SK-MEL-5 (cell line): ENCODE measurements around the gene RAB9A. TPM values are rescaled to one million over a fixed set of nuclear protein-coding genes. Genes with fewer than 3 reads are reported as not detected.
"Not testable (repeated sequence)": the region's sequence is repeated elsewhere in the genome, so short reads cannot be mapped to it uniquely, and the experiment has no call there.

Source experiments
- DNase-seq: peaks from one replicate; pipeline ENCODE4 v3.0.0-alpha.2; 2016; ENCODE audit warnings: low read depth, low spot score
- in situ Hi-C: cut with HindIII; loops from 2 replicates; pipeline ENCODE4 v1.10.0; 2016; ENCODE audit warnings: low sequenced_read_pairs, high pct_unique_total_duplicates, low pct_unique_long_range_greater_than_20kb
- polyA plus RNA-seq, 2 experiments: library from polyadenylated mRNA; depleted of rRNA; stranded (reverse); fragments of >200 nt; gene quantifications; 2 replicates each; pipeline ENCODE4 v1.2.3, GENCODE V29; 2015
- total RNA-seq: library from RNA; depleted of rRNA; stranded (reverse); fragments of >200 nt; shearing (Covaris generic); gene quantifications from 2 replicates; pipeline ENCODE4 v1.2.3, GENCODE V29; 2014; rRNA removed

The RAB9A gene, protein sequence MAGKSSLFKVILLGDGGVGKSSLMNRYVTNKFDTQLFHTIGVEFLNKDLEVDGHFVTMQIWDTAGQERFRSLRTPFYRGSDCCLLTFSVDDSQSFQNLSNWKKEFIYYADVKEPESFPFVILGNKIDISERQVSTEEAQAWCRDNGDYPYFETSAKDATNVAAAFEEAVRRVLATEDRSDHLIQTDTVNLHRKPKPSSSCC
- 69.0 and 73.4 TPM in 2 replicates for total RNA-seq
- polyA plus RNA-seq (2015; cell fraction: cytosol; rRNA removed), result 38.3 and 42.2 TPM in 2 replicates
- 14.6 and 18.3 TPM in 2 replicates for polyA plus RNA-seq (2015; cell fraction: nucleus; rRNA removed)

DNA sequence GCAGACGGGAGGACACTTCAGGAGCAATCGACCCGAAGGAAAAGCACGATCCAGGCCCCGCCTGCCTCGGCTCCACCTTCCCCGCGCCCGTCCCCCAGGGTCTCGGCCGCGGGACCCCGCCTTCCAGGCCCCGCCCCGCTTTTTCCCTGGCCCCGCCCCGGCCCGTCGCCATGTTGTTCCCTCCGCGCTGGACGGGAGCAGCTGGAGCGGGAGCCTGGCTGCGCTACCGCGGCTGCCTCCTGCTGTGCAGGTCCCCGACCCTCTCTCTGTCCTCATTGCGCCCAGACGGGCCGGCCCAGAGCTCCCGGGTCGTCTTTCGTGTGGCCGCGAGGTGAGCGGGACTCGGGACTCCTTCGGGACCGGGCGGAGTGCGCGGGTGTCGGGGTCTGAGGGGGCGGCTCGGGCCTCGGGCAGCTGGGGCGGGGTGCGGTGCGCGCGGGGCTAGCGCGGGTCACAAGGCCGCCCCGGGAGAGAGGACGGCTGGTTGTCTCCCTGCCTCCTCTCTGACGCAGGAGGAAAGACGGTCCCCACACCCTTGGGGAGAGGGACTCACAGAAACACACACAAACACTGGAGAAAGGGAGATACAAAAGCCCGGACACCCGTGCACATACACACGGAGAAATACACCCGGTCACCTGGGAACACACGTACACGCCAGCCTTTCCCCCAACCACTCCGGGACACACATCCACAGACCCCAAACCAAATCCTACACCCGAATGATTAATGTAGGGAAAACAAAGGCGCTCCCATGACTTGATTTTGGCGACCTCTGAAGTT, at the start of gene RAB9A:
RAB9A (plus strand) TSS at position 171 of the 783 bp plus-strand sequence. CDS start 19,619 bp downstream, outside the sequence.
- in situ Hi-C loops, result no loop called here
- DNase-seq, result peak; percentile 74

DNA sequence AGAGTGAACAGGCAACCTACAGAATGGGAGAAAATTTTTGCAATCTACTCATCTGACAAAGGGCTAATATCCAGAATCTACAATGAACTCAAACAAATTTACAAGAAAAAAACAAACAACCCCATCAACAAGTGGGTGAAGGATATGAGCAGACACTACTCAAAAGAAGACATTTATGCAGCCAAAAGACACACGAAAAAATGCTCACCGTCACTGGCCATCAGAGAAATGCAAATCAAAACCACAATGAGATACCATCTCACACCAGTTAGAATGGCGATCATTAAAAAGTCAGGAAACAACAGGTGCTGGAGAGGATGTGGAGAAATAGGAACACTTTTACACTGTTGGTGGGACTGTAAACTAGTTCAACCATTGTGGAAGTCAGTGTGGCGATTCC, 47.2 kb upstream of the RAB9A start:
- DNase-seq, in situ Hi-C loops: not testable (repeated sequence)

DNA sequence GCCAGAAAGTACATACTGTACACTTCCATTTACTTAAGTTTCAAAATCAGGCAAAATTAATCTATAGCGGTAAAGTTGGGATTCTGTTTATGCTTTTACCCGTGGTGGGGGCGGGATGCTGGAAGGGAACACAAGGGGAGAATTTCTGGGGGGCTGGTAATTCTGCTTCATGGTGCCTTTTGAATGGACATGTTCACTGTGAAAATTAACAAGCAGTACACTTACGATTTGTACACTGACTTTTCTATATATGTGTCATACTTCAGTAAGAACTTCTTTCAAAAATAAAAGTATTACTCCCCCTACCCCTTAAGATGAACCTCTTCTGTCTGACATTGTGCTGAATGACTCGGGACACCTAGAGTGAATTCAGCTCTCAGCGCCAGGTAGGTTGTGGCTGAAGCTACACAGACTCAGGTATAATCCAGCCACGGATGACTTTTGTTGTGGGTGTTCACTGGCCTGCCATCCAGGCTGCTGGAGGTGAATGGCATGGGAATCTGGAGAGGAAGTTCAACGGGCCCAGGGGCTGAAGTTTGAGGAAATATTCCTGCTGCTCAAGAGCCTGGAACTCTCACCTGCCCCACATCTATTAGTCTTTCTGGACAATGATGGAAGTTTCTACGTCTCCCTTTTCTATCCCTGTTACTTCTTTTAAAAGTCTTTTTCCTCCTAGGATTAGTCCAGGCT, 43.3 kb upstream of the RAB9A start:
- in situ Hi-C loops, result no loop called here
- DNase-seq, result no peak

DNA sequence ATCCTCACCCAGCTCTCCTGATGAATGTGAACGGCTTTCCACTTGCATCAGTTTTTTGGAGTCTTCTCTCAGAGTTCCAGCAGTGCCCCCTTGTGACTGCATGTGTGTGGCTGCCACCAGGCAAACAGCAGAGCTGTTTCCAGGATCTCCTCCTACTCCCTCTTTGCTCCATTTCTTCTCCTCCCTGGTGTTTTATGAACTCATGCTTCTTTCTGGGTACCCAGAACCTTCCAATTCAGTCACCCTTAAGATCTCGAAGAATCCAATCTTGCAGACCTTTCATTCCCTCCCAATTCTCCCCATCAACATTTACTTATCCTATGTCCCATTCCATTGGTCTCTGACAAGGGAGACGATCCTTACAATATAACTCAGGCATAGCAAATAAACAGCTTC, 42.8 kb upstream of the RAB9A start:
- in situ Hi-C loops, result no loop called here

DNA sequence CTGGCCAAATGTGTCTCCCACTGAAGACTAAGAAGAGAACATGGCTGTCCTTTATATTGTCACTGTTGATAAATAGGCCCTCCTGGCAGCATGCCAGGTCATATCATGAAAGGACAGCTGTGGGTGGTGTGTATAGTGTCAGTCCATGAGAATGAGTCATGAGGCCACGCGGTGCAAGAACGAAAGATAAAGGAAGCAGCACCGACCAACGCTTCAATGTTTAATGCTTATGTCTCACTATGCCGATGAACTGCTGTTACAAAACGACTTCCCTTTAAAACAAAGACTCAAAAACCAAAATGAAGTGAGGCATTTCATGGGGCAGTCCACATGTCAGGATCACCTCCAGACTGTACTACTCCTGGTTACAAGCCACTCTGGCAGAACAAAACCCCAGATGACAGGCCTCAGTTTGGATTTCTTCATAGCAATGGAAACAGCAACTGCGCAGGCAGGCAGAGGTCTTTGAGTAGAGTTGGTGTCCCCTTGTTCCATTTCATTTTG, 41.2 kb upstream of the RAB9A start:
- in situ Hi-C loops, result no loop called here
- DNase-seq, result peak; percentile 81

More for the DNA sequence above, 42.8 kb upstream of the RAB9A start:
- peak; percentile 81 for DNase-seq

DNA sequence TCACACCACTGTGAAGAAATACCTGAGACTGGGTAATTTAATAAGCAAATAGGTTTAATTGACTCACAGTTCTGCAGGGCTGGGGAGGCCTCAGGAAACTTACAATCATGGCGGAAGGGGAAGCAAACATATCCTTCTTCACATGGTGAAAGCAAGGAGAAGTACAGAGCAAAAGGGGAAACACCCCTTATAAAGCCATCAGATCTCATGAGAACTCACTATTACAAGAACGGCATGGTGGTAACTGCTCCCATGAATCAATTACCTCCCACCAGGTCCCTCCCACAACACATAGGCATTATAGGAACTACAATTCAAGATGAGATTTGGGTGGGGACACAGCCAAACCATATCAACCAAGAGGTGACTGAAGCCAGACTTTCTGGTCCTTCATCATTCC, 40.6 kb upstream of the RAB9A start:
- DNase-seq, in situ Hi-C loops: not testable (repeated sequence)

DNA sequence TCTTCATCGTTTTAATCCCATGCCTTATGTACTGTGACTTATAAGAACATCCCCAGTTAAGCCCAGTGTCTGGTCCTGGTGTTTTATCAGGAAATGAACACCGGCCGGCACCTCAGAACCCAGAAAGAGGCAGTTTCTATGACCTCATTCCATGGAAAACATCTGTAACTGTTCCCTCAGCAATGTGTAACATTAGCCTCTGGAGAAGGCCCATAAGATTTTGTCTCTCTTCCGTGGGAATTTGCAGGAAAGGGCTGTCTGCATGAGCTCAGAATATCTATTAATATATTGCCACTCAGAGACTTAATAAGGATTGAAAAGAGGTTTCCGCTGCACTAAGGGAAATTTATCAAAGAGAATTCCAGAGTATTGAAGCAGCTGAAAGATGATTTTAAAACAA, 39.1 kb upstream of the RAB9A start:
- no peak for DNase-seq
- in situ Hi-C loops, result no loop called here

DNA sequence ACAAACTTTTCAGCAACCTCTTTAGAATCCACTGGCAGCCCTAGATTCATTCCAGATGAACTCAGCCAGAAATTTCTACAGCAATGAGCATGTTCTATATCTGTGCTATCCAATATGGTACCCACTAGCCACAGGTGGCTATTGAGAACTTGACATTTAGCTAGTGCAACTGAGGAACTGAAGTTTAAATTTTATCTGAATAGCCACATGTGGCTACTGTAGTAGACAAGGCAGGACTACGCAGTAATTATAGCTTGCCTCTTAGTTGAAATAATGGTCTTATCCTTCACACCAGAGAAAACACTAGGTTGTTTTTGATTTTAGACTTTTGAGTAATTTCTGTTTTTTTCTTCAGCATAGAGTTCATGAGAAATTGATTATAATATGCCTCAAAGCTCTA, 38.6 kb upstream of the RAB9A start:
- no peak for DNase-seq
- in situ Hi-C loops, result no loop called here

DNA sequence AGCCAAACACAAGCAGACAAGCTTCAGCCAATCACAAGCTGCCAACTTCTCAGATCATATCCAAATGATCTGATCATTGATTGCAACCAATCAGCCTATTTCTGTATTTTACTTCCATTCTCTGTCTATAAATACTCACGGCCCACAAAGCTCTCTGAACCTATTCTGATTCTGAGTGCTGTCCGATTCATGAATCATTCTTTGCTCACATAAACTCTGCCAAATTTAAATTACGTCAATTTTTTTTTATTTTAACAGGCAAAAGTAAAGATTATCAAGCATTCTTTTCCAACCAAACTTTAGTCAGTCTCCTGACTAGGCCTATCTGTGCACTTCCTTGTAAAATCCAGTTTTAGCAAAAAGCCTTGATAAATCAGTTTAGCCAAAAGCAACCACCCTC, 37.8 kb upstream of the RAB9A start:
- DNase-seq, result no peak
- in situ Hi-C loops, result no loop called here

DNA sequence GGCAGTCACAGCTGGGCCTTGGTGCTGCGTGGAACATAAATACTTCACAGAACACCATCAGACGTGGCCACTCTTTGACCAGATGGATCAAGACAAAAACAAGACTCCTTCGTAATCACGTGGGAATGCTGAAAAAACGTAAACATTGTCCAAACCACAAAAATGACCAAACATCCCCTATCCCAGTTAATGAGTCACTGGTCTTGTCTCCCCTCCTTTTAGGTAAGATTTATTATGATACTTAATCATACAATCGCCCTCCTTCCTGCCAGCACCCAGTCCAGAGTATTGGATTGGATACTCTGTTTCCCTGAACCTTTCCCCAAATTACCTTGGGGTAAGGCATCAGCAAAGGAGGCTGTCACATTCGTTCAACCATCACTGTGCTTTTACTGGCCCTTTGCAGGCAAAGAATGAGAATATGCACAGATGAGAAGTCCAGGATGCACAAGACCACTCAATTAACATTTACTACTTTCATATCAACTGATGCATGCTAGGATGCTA, 36.6 kb upstream of the RAB9A start:
- in situ Hi-C loops, result no loop called here
- DNase-seq, result no peak

DNA sequence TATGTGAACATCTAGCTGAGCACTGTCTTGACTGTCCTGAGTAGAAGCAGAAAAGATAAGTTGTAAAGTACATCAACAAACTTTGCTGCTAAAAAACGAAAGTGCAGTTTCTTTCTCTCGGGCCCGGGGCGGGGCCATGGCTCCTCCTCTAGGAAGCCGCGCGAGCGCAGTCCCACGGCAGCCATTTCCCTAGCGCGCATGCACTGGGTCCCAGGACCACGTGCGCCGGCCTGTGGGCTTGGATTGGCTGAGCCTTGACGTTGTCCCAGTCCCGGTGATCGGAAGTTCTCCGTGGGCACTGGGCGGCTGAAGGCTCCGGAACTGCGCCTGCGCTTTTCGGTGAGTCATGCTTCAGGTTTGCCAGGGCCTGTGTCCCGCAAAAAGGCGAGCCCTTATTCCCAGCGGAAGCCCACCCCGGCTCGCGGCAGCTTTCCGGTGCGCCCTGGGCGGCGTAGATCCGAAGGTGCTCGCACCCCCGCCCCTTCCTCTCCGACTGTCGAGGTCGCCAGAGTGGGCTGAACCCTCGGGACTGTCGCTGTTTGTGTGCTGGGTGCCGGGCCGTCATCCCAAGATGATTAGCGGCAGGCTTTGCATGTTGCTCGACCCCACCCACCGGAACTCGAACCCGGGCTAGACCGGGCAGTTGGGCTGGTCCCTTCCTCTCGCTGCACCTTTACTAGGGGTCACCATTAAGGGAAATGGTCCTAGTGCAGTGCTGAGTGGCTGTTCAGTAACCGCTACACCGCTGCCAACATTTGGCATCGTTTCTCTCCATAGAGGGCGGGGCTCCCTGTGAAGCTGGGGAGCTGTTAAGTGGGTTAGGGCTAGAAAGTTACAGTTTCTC, 35.9 kb upstream of the RAB9A start, which contains the start of gene TCEANC:
TCEANC (plus strand) TSS at position 292 of the 844 bp plus-strand sequence. CDS start 9,368 bp downstream, outside the sequence.
- in situ Hi-C loops, result no loop called here
- DNase-seq, result peak; percentile 96

DNA sequence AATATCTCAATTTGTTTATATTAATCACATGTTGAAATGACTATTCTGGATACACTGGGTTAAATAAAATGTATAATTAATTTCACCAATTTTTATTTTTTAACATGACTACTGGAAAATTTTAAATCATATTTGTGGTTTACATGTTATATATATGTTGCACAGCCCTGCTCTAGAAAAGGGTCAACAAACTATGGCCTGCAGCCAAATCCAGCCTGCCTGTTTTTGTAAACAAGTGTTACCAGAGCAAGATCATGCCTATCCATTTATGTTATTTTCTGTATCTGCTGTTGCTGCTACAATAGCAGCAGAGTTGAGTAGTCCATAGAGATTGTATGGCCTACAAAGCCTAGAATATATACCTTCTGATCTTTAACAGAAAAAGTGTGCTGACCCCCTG, 34.8 kb upstream of the RAB9A start:
- in situ Hi-C loops, result no loop called here
- no peak for DNase-seq

DNA sequence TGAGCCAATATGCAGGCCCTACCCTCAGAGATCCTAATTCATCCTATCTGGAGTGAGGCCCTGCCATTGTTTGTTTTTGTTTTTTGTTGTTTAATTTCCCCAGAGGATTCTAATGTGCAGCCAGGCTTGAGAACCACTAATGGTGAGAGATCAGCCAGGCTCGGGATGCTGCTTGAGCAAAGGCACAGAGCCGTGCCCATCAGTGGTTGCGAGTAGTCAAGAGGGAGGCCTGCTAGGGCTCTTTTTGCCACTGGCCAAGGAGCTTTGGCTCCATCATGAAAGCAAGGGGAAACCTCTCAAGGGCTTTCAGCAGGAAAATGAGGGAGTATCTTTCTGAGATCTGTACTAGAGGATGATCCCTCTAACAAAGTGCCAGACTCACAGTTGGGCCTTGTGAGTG, 33.3 kb upstream of the RAB9A start:
- in situ Hi-C loops, result no loop called here

DNA sequence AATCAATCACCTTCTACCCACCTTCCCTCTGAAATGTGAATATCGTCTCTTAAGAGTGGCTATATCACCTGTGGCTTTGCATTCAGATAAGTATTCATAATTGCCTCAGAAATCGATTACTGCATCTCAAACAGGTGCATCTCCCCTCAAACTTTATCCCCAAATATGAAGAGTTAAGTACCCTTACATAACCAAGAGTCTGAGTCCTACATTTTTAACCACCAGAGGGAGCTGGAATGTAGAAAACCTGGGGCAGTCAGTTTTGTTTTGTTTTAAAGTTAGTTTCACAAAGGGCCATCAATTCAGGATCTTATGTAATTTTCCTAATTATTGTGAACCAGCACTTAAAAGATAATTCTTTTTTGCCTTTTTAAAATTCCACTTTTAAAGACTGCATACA, 30.3 kb upstream of the RAB9A start:
- DNase-seq, result peak; percentile 60
- in situ Hi-C loops, result no loop called here

More for the DNA sequence above, 33.3 kb upstream of the RAB9A start:
- no peak for DNase-seq

DNA sequence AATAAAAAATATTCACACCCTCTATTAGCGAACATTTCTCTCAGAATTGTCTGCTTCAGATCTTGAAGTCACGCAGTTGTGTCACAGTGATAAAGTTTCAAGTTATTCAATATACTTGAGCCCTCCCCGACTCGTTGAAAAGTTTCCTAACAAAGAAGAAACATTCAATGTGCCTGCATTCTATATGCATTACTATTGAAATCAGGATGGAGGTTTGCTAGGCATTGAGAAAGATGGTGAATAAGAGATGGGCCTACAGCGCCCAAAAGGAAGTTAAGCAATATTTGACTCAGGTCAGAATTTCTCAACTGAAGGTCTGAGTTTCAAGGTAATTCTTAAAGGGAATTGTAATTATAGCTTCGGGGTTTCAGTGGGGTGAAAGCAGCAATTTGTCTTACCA, 29.9 kb upstream of the RAB9A start:
- in situ Hi-C loops, result no loop called here

DNA sequence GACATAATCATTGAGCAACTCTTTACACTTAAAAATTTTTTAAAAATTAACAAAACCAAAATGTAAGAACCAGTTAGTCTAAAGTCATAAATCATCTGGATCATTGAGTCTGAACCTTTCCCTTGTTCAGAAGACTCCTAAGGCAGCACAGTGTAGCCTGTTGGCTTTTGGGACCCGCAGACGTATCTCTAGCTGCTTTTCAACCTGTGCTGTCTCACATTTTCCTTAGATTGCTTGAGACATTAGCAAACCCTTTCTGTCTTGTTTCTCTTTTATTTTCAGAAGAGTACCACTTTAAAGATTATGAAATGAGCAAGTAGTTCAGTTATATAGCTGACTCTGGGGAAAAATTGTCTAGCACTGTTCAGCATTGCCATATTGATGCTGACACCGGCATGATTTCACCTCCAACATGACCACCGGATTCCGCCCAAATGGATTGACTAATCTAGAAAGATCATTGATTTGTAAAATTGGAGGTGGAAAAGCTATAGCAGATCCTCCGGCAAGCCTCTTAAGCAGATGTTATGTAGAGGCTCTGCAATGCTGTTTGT, 27.1 kb upstream of the RAB9A start:
- DNase-seq, result no peak
- in situ Hi-C loops, result no loop called here

More for the DNA sequence above, 29.9 kb upstream of the RAB9A start:
- no peak for DNase-seq

DNA sequence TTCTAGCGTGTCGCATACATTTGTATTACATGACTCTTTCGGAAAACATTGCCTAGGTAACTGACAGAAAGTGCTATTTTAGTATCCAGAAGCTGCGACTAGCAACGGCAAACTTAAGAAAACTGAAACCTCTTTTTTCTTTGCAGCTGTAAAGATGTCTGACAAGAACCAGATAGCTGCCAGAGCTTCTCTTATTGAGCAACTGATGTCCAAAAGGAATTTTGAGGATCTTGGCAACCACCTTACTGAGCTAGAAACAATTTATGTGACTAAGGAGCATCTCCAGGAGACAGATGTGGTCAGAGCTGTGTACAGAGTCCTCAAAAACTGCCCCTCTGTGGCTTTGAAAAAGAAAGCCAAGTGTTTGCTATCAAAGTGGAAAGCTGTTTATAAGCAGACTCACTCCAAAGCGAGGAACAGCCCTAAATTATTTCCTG, 26.6 kb upstream of the RAB9A start:
- DNase-seq, result no peak
- in situ Hi-C loops, result no loop called here
